Measurements from ENCODE around the gene SMARCA5. TPM values are rescaled to one million over a fixed set of nuclear protein-coding genes. Genes with fewer than 3 reads are reported as not detected.

Gene SMARCA5
- total RNA-seq, 6 experiments from 2014 or later = 38.6 to 44.6 (median 40.5) TPM

DNA sequence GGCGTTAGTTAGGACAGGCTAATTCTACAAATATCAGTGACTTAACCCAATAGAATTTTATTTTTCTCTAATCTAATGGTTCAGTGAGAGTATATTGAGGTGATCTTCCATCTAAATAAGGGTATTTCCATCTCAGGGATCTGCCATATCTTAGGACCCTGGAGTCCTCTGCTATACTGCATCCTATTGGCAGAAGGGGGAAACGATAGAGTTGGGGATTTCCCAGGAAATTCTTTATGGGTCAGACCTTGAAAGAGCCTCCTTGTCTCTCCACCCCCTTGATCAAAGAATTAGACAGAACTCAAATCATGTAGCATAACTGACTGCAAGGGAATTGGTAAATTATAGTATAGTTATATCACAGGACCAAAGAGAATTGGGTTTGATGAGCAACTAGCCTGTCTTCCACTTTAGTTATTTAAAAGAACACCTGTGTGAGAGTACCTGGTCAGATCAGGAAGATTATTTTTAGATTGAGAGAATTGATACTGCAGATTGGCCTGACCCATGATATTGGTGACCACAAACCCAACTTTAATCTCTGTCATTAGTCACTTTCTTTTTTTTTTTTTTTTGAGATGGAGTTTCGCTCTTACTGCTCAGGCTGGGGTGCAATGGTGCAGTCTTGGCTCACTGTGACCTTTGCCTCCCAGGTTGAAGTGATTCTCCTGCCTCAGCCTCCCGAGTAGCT is 25.6 kb downstream of the SMARCA5 start:
- no peak for DNase-seq
- Mint-ChIP-seq H3K36me3 (ENCODE audit: low read depth) (peaks cover 49% of the 10 kb centered on the region), H3K4me1 (ENCODE audit: low read depth) (no peaks in the 10 kb centered on the region), H3K27ac (no peak overlapping the region), H3K9me3 (no peaks in the 10 kb centered on the region), H3K27me3 (ENCODE audit: insufficient read depth) (no peaks in the 10 kb centered on the region), H3K4me3 (no peak overlapping the region)
- TF ChIP-seq, protein P1, sequence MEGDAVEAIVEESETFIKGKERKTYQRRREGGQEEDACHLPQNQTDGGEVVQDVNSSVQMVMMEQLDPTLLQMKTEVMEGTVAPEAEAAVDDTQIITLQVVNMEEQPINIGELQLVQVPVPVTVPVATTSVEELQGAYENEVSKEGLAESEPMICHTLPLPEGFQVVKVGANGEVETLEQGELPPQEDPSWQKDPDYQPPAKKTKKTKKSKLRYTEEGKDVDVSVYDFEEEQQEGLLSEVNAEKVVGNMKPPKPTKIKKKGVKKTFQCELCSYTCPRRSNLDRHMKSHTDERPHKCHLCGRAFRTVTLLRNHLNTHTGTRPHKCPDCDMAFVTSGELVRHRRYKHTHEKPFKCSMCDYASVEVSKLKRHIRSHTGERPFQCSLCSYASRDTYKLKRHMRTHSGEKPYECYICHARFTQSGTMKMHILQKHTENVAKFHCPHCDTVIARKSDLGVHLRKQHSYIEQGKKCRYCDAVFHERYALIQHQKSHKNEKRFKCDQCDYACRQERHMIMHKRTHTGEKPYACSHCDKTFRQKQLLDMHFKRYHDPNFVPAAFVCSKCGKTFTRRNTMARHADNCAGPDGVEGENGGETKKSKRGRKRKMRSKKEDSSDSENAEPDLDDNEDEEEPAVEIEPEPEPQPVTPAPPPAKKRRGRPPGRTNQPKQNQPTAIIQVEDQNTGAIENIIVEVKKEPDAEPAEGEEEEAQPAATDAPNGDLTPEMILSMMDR (IDR thresholded peaks at IDR 0.05) = no peak

DNA sequence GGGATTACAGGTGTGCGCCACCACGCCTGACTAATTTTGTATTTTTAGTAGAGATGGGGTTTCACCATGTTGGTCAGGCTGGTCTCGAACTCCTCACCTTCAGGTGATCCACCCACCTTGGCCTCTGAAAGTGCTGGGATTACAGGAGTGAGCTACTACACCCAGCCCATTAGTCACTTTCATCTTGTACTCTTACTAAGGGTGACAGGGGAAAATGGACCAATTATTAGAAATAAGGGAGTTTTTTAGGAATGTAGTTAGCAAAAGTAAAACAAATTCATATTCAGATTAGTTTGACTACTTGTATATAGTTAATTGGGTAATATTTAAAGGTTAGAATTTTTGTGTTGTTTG is 26.1 kb downstream of the SMARCA5 start:
- Mint-ChIP-seq H3K27me3 (ENCODE audit: insufficient read depth) (no peaks in the 10 kb centered on the region), H3K9me3 (no peaks in the 10 kb centered on the region), H3K36me3 (ENCODE audit: low read depth) (peaks cover 49% of the 10 kb centered on the region), H3K4me1 (ENCODE audit: low read depth) (no peaks in the 10 kb centered on the region), H3K27ac (no peak overlapping the region), H3K4me3 (no peak overlapping the region)
- TF ChIP-seq, protein P1 (IDR thresholded peaks at IDR 0.05) = no peak
- no peak for DNase-seq

- Mint-ChIP-seq H3K4me1 (ENCODE audit: low read depth) (no peaks in the 10 kb centered on the region), H3K4me3 (no peak overlapping the region), H3K27ac (no peak overlapping the region), H3K27me3 (ENCODE audit: insufficient read depth) (no peaks in the 10 kb centered on the region), H3K36me3 (ENCODE audit: low read depth) (peaks cover 37% of the 10 kb centered on the region), H3K9me3 (no peaks in the 10 kb centered on the region)
- TF ChIP-seq, protein P1 (IDR thresholded peaks at IDR 0.05) = no peak
- no peak for DNase-seq
These were observed 36.4 kb downstream of the SMARCA5 start for GRCh38 chr4:143549928-143550327.

GRCh38 chr4:143554728-143555597 is 41.5 kb downstream of the SMARCA5 start:
- Mint-ChIP-seq H3K27ac (no peak overlapping the region), H3K27me3 (ENCODE audit: insufficient read depth) (no peaks in the 10 kb centered on the region; the same call in 1 of the 2 replicates), H3K4me3 (no peak overlapping the region), H3K4me1 (ENCODE audit: low read depth) (peaks cover 7% of the 10 kb centered on the region), H3K9me3 (no peaks in the 10 kb centered on the region), H3K36me3 (ENCODE audit: low read depth) (peaks cover 30% of the 10 kb centered on the region)
- TF ChIP-seq, protein P1 (IDR thresholded peaks at IDR 0.05) = no peak
- no peak for DNase-seq

DNA sequence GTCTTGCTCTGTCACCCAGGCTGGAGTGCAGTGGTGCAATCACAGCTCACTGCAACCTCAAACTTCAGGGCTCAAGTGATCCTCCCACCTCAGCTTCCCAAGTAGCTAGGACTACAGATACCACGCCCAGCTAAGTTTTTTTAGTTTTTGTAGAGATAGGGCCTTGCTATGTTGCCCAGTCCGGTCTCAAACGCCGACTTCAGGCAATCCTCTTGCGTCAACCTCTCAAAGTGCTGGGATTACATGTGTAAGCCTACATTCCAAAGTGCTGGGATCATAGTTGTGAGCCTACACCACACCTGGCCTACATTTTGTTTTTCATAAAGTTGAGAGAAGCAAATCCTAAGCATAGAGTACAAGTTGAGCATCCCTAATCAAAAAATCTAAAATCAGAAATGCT is 42.2 kb downstream of the SMARCA5 start:
- Mint-ChIP-seq H3K27me3 (ENCODE audit: insufficient read depth) (no peaks in the 10 kb centered on the region; the same call in 1 of the 2 replicates), H3K36me3 (ENCODE audit: low read depth) (peaks cover 25% of the 10 kb centered on the region), H3K27ac (no peak overlapping the region), H3K4me1 (ENCODE audit: low read depth) (peaks cover 7% of the 10 kb centered on the region), H3K4me3 (no peak overlapping the region), H3K9me3 (no peaks in the 10 kb centered on the region)
- no peak for DNase-seq
- TF ChIP-seq, protein P1 (IDR thresholded peaks at IDR 0.05) = no peak

All from HFFc6 (cell line).